HepG2 (cell line): ENCODE measurements around the gene ALG11. TPM values are rescaled to one million over a fixed set of nuclear protein-coding genes. Genes with fewer than 3 reads are reported as not detected.

Experiments used
- CBX1 ChIP-seq: IDR thresholded peaks from one replicate; pipeline ENCODE4 v1.6.1; 2016; ENCODE audit warnings: antibody characterized with exemption, low read depth
- CENPT ChIP-seq: sonication (generic); formaldehyde crosslinking; IDR thresholded peaks from 2 replicates; pipeline ENCODE4 v1.8.0; 2022; ENCODE audit warnings: low read depth, mild to moderate bottlenecking, moderate library complexity, missing genetic modification reagents
- ERF ChIP-seq: IDR thresholded peaks from 2 replicates; pipeline ENCODE4 v1.6.1; 2018; ENCODE audit warnings: missing biosample characterization, missing genetic modification reagents
- ESRRA ChIP-seq: sonication (generic); formaldehyde crosslinking; IDR thresholded peaks from 2 replicates; pipeline ENCODE4 v1.5.1; 2020; ENCODE audit warnings: mild to moderate bottlenecking, low read depth, missing genetic modification reagents
- GLI4 ChIP-seq: sonication (generic); formaldehyde crosslinking; IDR thresholded peaks from 2 replicates; pipeline ENCODE4 v1.5.1; 2020; ENCODE audit warnings: missing genetic modification reagents, mild to moderate bottlenecking, moderate library complexity, borderline replicate concordance
- HES4 ChIP-seq: sonication (generic); formaldehyde crosslinking; IDR thresholded peaks from 2 replicates; pipeline ENCODE4 v1.9.0; 2021; ENCODE audit warnings: mild to moderate bottlenecking, missing genetic modification reagents, borderline replicate concordance
- HMG20A ChIP-seq: IDR thresholded peaks from 2 replicates; pipeline ENCODE4 v1.6.1; 2016; ENCODE audit warnings: borderline replicate concordance
- IRF2 ChIP-seq: IDR thresholded peaks from 2 replicates; pipeline ENCODE4 v1.6.1; 2018; ENCODE audit warnings: missing genetic modification reagents, missing compliant biosample characterization
- KMT2B ChIP-seq: IDR thresholded peaks from 2 replicates; pipeline ENCODE4 v1.6.1; 2016; ENCODE audit warnings: missing genetic modification reagents, missing compliant biosample characterization
- MEF2D ChIP-seq: sonication (generic); formaldehyde crosslinking; IDR thresholded peaks from 2 replicates; pipeline ENCODE4 v1.5.1; 2020; ENCODE audit warnings: mild to moderate bottlenecking, missing genetic modification reagents
- NPAS2 ChIP-seq: sonication (generic); formaldehyde crosslinking; IDR thresholded peaks from 2 replicates; pipeline ENCODE4 v1.8.0; 2022; ENCODE audit warnings: mild to moderate bottlenecking, missing genetic modification reagents, borderline replicate concordance
- PAWR ChIP-seq: sonication (generic); formaldehyde crosslinking; IDR thresholded peaks from 2 replicates; pipeline ENCODE4 v1.4.0; 2020; ENCODE audit warnings: missing genetic modification reagents, mild to moderate bottlenecking, borderline replicate concordance
- PHF20 ChIP-seq: sonication (generic); formaldehyde crosslinking; IDR thresholded peaks from 2 replicates; pipeline ENCODE4 v1.5.0; 2020; ENCODE audit warnings: mild to moderate bottlenecking, missing genetic modification reagents
- ZNF343 ChIP-seq: sonication (generic); formaldehyde crosslinking; IDR thresholded peaks from 2 replicates; pipeline ENCODE4 v1.4.0; 2020; ENCODE audit warnings: mild to moderate bottlenecking, missing genetic modification reagents
- ZNF383 ChIP-seq: sonication (generic); formaldehyde crosslinking; IDR thresholded peaks from 2 replicates; pipeline ENCODE4 v1.4.0; 2020; ENCODE audit warnings: missing genetic modification reagents, mild to moderate bottlenecking, borderline replicate concordance
- ZNF766 ChIP-seq: sonication (generic); formaldehyde crosslinking; IDR thresholded peaks from 2 replicates; pipeline ENCODE4 v1.5.0; 2020; ENCODE audit warnings: missing genetic modification reagents, borderline replicate concordance
- polyA plus RNA-seq, 8 experiments: library from polyadenylated mRNA; depleted of rRNA in 3 of 8; stranded (reverse) in 7 of 8; unstranded in 1 of 8; fragments of >200 nt; fragmentation: Illumina TruSeq in 4 of 8; extraction: Trizol in 4 of 8; gene quantifications; 2 replicates each; pipeline versions ENCODE4 v1.2.1 to v1.2.3, GENCODE V29; 2011 to 2016; ENCODE audit warnings: low read depth in 4 of 8, missing spikeins in 1 of 8, mixed read lengths in 1 of 8; ENCODE audit not compliant: insufficient read depth in 1 of 8
- total RNA-seq, 5 experiments: library from RNA; depleted of rRNA; stranded (reverse); fragments of >200 nt; fragmentation: Illumina TruSeq; extraction: Trizol; gene quantifications; 2 replicates each; pipeline ENCODE4 v1.2.3, GENCODE V29; 2016; ENCODE audit warnings: low read depth in 1 of 5
- TF ChIP-seq, protein P1 (sequence below): sonication (generic); formaldehyde crosslinking; IDR thresholded peaks from 2 replicates; pipeline ENCODE4 v1.4.0; 2020; ENCODE audit warnings: mild to moderate bottlenecking, missing genetic modification reagents
- TF ChIP-seq, protein P2 (sequence below): sonication (generic); formaldehyde crosslinking; IDR thresholded peaks from 2 replicates; pipeline ENCODE4 v1.4.0; 2020; ENCODE audit warnings: missing genetic modification reagents
- TF ChIP-seq, protein P3 (sequence below): sonication (generic); formaldehyde crosslinking; IDR thresholded peaks from 2 replicates; pipeline ENCODE4 v1.5.1; 2020; ENCODE audit warnings: missing genetic modification reagents, mild to moderate bottlenecking, borderline replicate concordance

Gene ALG11
- total and polyA plus RNA-seq, 2 of the 13 experiments (the other 11 are each of a cell fraction or from before 2014, with no cell fraction given), result 14.7 to 27.9 TPM

DNA sequence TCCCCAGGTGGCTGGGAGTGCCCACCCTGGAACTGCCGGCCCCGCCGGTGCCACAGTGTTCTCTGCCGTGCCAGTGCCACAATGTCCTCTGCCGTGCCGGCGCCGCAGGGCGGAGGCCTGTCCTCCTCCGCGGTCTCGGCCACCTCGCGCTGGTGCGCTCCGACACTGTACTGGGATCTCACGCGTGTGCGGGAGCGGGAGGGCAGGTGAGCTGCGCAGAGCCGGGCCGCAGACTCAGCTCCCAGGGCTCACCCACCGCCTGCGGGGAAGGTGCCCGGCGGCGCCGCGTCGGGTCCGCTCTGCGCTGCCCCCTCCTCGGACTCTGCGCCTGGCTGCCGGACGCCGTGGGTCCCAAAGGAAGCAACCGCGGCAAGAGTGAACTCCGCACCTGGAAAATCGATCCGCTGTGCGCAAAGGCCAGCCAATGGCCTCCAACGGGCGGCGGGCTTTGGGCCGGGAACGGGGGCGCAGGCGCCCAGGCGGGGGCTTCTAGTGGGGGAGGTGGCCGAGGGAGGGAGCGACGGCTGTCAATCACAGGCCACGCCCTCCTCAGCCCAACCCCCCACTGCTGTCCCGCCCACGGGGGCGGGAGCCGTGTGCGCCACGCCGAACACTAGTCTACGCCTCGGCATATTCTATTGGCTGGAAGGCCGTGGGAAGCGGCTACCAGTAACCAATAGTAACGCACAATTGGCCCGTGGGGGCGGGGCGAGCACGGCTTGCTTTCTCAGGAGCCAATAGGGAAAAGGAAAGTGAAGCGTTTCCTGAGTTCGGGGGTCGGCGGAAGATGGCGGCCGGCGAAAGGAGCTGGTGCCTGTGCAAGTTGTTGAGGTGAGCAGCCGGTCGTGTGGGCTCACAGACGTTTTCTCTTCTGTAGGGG, at the start of gene ALG11 (continued):
- TF ChIP-seq GLI4 (CRISPR knock-in tag) (no peak), CBX1 (peak; percentile 61), MEF2D (peak; percentile 49; the same call in 1 of the 2 replicates), NPAS2 (CRISPR knock-in tag) (no peak), KMT2B (CRISPR knock-in tag) (peak; percentile 84), IRF2 (peak; percentile 93), ERF (CRISPR knock-in tag) (peak; percentile 97), ESRRA (CRISPR knock-in tag) (peak; percentile 88; the same call in 1 of the 2 replicates), PAWR (CRISPR knock-in tag) (no peak; the same call in 1 of the 2 replicates), CENPT (peak; percentile 81; the same call in 1 of the 2 replicates), PHF20 (CRISPR knock-in tag) (peak; percentile 73), HMG20A (peak; percentile 47; the same call in 1 of the 2 replicates), ZNF766 (CRISPR knock-in tag) (peak; percentile 71; the same call in 1 of the 2 replicates), ZNF383 (CRISPR knock-in tag) (no peak; the same call in 1 of the 2 replicates), ZNF343 (peak; percentile 94; the same call in 1 of the 2 replicates), HES4 (CRISPR knock-in tag) (peak; percentile 82; the same call in 1 of the 2 replicates)
- TF ChIP-seq, protein P1, sequence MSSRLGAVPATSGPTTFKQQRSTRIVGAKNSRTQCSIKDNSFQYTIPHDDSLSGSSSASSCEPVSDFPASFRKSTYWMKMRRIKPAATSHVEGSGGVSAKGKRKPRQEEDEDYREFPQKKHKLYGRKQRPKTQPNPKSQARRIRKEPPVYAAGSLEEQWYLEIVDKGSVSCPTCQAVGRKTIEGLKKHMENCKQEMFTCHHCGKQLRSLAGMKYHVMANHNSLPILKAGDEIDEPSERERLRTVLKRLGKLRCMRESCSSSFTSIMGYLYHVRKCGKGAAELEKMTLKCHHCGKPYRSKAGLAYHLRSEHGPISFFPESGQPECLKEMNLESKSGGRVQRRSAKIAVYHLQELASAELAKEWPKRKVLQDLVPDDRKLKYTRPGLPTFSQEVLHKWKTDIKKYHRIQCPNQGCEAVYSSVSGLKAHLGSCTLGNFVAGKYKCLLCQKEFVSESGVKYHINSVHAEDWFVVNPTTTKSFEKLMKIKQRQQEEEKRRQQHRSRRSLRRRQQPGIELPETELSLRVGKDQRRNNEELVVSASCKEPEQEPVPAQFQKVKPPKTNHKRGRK (CRISPR knock-in tag), result no peak; the same call in 1 of the 2 replicates
- TF ChIP-seq, protein P2, sequence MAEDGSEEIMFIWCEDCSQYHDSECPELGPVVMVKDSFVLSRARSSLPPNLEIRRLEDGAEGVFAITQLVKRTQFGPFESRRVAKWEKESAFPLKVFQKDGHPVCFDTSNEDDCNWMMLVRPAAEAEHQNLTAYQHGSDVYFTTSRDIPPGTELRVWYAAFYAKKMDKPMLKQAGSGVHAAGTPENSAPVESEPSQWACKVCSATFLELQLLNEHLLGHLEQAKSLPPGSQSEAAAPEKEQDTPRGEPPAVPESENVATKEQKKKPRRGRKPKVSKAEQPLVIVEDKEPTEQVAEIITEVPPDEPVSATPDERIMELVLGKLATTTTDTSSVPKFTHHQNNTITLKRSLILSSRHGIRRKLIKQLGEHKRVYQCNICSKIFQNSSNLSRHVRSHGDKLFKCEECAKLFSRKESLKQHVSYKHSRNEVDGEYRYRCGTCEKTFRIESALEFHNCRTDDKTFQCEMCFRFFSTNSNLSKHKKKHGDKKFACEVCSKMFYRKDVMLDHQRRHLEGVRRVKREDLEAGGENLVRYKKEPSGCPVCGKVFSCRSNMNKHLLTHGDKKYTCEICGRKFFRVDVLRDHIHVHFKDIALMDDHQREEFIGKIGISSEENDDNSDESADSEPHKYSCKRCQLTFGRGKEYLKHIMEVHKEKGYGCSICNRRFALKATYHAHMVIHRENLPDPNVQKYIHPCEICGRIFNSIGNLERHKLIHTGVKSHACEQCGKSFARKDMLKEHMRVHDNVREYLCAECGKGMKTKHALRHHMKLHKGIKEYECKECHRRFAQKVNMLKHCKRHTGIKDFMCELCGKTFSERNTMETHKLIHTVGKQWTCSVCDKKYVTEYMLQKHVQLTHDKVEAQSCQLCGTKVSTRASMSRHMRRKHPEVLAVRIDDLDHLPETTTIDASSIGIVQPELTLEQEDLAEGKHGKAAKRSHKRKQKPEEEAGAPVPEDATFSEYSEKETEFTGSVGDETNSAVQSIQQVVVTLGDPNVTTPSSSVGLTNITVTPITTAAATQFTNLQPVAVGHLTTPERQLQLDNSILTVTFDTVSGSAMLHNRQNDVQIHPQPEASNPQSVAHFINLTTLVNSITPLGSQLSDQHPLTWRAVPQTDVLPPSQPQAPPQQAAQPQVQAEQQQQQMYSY, result no peak; the same call in 1 of the 2 replicates
- TF ChIP-seq, protein P3, sequence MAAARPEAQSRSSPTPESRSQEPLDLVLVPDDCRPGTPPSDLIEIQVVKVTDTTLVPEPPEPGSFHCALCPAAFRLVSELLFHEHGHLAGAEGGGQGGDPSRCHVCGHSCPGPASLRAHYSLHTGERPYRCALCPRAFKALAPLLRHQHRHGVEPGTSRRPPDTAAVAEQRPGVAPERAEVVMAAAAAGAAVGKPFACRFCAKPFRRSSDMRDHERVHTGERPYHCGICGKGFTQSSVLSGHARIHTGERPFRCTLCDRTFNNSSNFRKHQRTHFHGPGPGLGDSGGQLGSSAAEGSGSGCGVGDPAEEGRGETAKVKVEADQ (CRISPR knock-in tag), result peak; percentile 89; the same call in 1 of the 2 replicates
